Measurements from ENCODE around the gene SLC45A1.

DNA sequence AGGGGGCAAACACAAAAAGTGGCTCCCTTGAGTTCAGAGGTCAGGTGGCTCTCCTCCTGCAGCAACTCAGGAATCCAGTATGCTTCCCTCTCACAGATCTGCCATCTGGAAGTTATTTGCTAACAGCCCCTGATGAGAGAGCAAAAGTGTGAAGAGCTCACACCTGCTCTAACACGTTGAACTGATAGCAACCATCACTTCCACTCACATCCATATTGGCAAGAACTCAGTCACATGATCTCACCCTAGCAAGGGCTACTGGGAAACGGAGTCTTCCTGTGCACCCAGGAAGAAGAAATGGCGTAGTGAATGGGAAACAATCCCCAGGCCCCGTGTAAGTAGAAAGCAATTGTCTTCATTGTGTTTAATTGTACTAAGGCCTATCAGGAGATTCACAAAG lies 20.7 kb upstream of the SLC45A1 start:
- no peak for TF ChIP-seq EP300 (IDR thresholded peaks at IDR 0.05)
- TF ChIP-seq CTCF (IDR thresholded peaks at IDR 0.05): no peak
- no peak for TF ChIP-seq POLR2A (IDR thresholded peaks at IDR 0.05)

Data from gastroesophageal sphincter (tissue), 3 donors.